ENCODE results near the gene LMNA.

DNA sequence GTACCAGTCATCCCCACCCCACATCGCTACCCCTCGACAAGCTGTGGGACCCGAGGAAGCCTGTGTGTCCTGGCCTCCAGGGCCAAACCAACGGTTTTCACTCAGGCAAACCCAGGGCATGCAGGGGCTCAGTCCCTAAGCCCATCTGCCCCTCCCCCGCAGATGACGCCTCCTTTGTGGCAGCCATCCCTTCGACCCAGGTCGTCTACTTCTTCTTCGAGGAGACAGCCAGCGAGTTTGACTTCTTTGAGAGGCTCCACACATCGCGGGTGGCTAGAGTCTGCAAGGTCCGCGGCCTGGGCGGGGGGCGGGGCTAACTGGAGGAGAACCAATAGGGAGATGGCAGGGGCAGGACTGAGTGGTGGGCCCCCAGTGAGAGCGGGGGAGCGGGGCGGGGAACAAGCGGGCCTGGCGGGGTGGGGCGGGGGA, 46.2 kb downstream of the LMNA start:
- TF ChIP-seq CTCF (IDR thresholded peaks at IDR 0.05) = no peak
- no peak for TF ChIP-seq EZH2 (IDR thresholded peaks at IDR 0.05)
